GM18499 (cell line): Measurements from ENCODE around the gene KSR1.
"Not testable (repeated sequence)": the region's sequence is repeated elsewhere in the genome, so short reads cannot be mapped to it uniquely, and the experiment has no call there.

Source experiments
- ATAC-seq: cut with Tn5 transposase; IDR thresholded peaks from one replicate; pipeline ENCODE4 v1.9.1; 2021; ENCODE audit warnings: moderate number of reproducible peaks; ENCODE audit not compliant: insufficient read depth, unreplicated experiment

The KSR1 gene

GRCh38 chr17:27451906-27452305 is 4.3 kb upstream of the KSR1 start:
- no peak for ATAC-seq

- no peak for ATAC-seq
Observed at GRCh38 chr17:27452828-27453227, 3.4 kb upstream of the KSR1 start.

- no peak for ATAC-seq
Observed at GRCh38 chr17:27453471-27453870, 2.8 kb upstream of the KSR1 start.

- no peak for ATAC-seq
Observed at GRCh38 chr17:27454089-27454488, 2.2 kb upstream of the KSR1 start.

- ATAC-seq: no peak
Observed at GRCh38 chr17:27455236-27455913, 873 bp upstream of the KSR1 start.

- no peak for ATAC-seq
Observed at GRCh38 chr17:27456681-27457359, 572 bp downstream of the KSR1 start.

GRCh38 chr17:27457360-27457715 is 1.1 kb downstream of the KSR1 start:
- ATAC-seq: no peak

GRCh38 chr17:27457731-27458523 is 1.7 kb downstream of the KSR1 start:
- no peak for ATAC-seq

GRCh38 chr17:27458524-27458908 is 2.3 kb downstream of the KSR1 start:
- ATAC-seq: no peak

- ATAC-seq: no peak
Observed at GRCh38 chr17:27459433-27459832, 3.2 kb downstream of the KSR1 start.

- no peak for ATAC-seq
Observed at GRCh38 chr17:27460196-27460725, 4.0 kb downstream of the KSR1 start.

- ATAC-seq: no peak
Observed at GRCh38 chr17:27461192-27461859, 5.1 kb downstream of the KSR1 start.

GRCh38 chr17:27462149-27462548 is 5.9 kb downstream of the KSR1 start:
- ATAC-seq: no peak

- no peak for ATAC-seq
Observed at GRCh38 chr17:27462714-27463113, 6.5 kb downstream of the KSR1 start.

- no peak for ATAC-seq
Observed at GRCh38 chr17:27463235-27463677, 7.0 kb downstream of the KSR1 start.

- ATAC-seq: not testable (repeated sequence)
Observed at GRCh38 chr17:27464019-27464418, 7.8 kb downstream of the KSR1 start.

- ATAC-seq: no peak
Observed at GRCh38 chr17:27464431-27464830, 8.2 kb downstream of the KSR1 start.

GRCh38 chr17:27465875-27466274 is 9.6 kb downstream of the KSR1 start:
- ATAC-seq: not testable (repeated sequence)

- ATAC-seq: no peak
Observed at GRCh38 chr17:27466376-27466742, 10.1 kb downstream of the KSR1 start.

GRCh38 chr17:27466743-27467375 is 10.6 kb downstream of the KSR1 start:
- peak; percentile 44 for ATAC-seq
